GM10248 (cell line): ENCODE measurements around the gene ALKBH4.
A peak's percentile ranks its signal among the peaks of the same experiment; 100 is the strongest.

Source experiments
- CTCF ChIA-PET: fragments of 300-600 bp; sonication (Branson Sonifier 250); formaldehyde crosslinking; extraction: SDS; loops from one replicate; lab custom pipeline; 2021; ENCODE audit warnings: antibody characterized with exemption; lab: Yijun Ruan, JAX
- POLR2A ChIA-PET: fragments of 350-650 bp; sonication (Branson Sonifier 250); formaldehyde crosslinking; extraction: SDS; loops from one replicate; lab custom pipeline; 2020; ENCODE audit warnings: antibody characterized with exemption; lab: Yijun Ruan, JAX
- DNase-seq: peaks from one replicate; pipeline ENCODE4 v3.0.0; 2012; ENCODE audit errors: extremely low spot score
- CTCF ChIP-seq: IDR thresholded peaks from 2 replicates; pipeline ENCODE4 v1.5.1; 2012; ENCODE audit warnings: mild to moderate bottlenecking, low read depth; ENCODE audit errors: extremely low read depth, missing control alignments, control extremely low read depth

ALKBH4 gene

GRCh38 chr7:102450242-102450641, 14.4 kb downstream of the ALKBH4 start:
- CTCF ChIA-PET: interaction anchor here (0.6 to 2.7 kb wide), 19 partner anchors 9 to 172 kb away, joined by 3 to 16 read pairs (median 4); partner anchors contain the start of genes ORAI2 and PRKRIP1
- no peak for DNase-seq
- POLR2A ChIA-PET: no interaction called here
- TF ChIP-seq CTCF: peak; percentile 63

GRCh38 chr7:102449136-102449535, 15.5 kb downstream of the ALKBH4 start:
- CTCF ChIA-PET: interaction anchor here (1.3 to 2.7 kb wide), 5 partner anchors 11 to 48 kb away, joined by 3 to 16 read pairs (median 7); no protein-coding TSS in a partner anchor
- POLR2A ChIA-PET: no interaction called here
- no peak for TF ChIP-seq CTCF

GRCh38 chr7:102447311-102447710, 17.4 kb downstream of the ALKBH4 start:
- DNase-seq: no peak
- ChIA-PET POLR2A (interaction anchor here (1.3 kb wide), 1 partner anchor 9 kb away, joined by 3 read pairs; no protein-coding TSS in a partner anchor), CTCF (interaction anchor here (1.3 kb wide), 1 partner anchor 42 kb away, joined by 5 read pairs; no protein-coding TSS in a partner anchor)
- no peak for TF ChIP-seq CTCF

More at GRCh38 chr7:102449136-102449535, 15.5 kb downstream of the ALKBH4 start:
- no peak for DNase-seq

GRCh38 chr7:102446387-102447156, 18.1 kb downstream of the ALKBH4 start:
- CTCF ChIA-PET: interaction anchor here (3.5 kb wide), 1 partner anchor 21 kb away, joined by 13 read pairs; no protein-coding TSS in a partner anchor
- no peak for DNase-seq
- POLR2A ChIA-PET: no interaction called here
- no peak for TF ChIP-seq CTCF

GRCh38 chr7:102445674-102446071, 19.0 kb downstream of the ALKBH4 start:
- no peak for DNase-seq
- ChIA-PET POLR2A (interaction anchor here (0.6 kb wide), 1 partner anchor 10 kb away, joined by 4 read pairs; no protein-coding TSS in a partner anchor), CTCF (interaction anchor here (1.5 to 3.5 kb wide), 4 partner anchors 11 to 50 kb away, joined by 4 to 13 read pairs (median 7); no protein-coding TSS in a partner anchor)
- TF ChIP-seq CTCF: no peak

GRCh38 chr7:102444961-102445673, 19.5 kb downstream of the ALKBH4 start:
- CTCF ChIA-PET: interaction anchor here (0.9 to 3.5 kb wide), 6 partner anchors 9 to 50 kb away, joined by 3 to 13 read pairs (median 4); no protein-coding TSS in a partner anchor
- peak; percentile 78 for DNase-seq
- TF ChIP-seq CTCF: no peak
- POLR2A ChIA-PET: interaction anchor here (0.6 to 0.7 kb wide), 2 partner anchors 10 to 11 kb away, joined by 4 read pairs; no protein-coding TSS in a partner anchor
